ENCODE data around the gene CEBPB.

CEBPB gene

GRCh38 chr20:50211091-50211490 lies 20.5 kb downstream of the CEBPB start:
- no peaks in the 10 kb centered on the region for H3K9me3 Mint-ChIP-seq
- H3K4me3 Mint-ChIP-seq: no peak overlapping the region
- no peak for ATAC-seq
- H3K27me3 Mint-ChIP-seq: peaks cover 58% of the 10 kb centered on the region
- DNase-seq: no peak
- H3K27ac Mint-ChIP-seq: no peak overlapping the region
- H3K4me1 Mint-ChIP-seq: peaks cover 26% of the 10 kb centered on the region

- H3K27ac Mint-ChIP-seq: peak overlapping the region; percentile 8 to 28
- no peak for ATAC-seq
- no peaks in the 10 kb centered on the region for H3K9me3 Mint-ChIP-seq
Measured at GRCh38 chr20:50213531-50214106, 23.0 kb downstream of the CEBPB start.

GRCh38 chr20:50214226-50215024 lies 23.8 kb downstream of the CEBPB start:
- H3K9me3 Mint-ChIP-seq: no peaks in the 10 kb centered on the region
- ATAC-seq (no peak), DNase-seq (no peak)
- peaks cover 60% of the 10 kb centered on the region for H3K27me3 Mint-ChIP-seq
- H3K4me3 Mint-ChIP-seq: no peak overlapping the region
- peaks cover 26% of the 10 kb centered on the region for H3K4me1 Mint-ChIP-seq
- no peak overlapping the region for H3K27ac Mint-ChIP-seq

More at GRCh38 chr20:50213531-50214106, 23.0 kb downstream of the CEBPB start:
- H3K4me3 Mint-ChIP-seq: no peak overlapping the region
- peaks cover 54% of the 10 kb centered on the region for H3K27me3 Mint-ChIP-seq
- H3K4me1 Mint-ChIP-seq: peaks cover 26% of the 10 kb centered on the region
- no peak for DNase-seq

DNA sequence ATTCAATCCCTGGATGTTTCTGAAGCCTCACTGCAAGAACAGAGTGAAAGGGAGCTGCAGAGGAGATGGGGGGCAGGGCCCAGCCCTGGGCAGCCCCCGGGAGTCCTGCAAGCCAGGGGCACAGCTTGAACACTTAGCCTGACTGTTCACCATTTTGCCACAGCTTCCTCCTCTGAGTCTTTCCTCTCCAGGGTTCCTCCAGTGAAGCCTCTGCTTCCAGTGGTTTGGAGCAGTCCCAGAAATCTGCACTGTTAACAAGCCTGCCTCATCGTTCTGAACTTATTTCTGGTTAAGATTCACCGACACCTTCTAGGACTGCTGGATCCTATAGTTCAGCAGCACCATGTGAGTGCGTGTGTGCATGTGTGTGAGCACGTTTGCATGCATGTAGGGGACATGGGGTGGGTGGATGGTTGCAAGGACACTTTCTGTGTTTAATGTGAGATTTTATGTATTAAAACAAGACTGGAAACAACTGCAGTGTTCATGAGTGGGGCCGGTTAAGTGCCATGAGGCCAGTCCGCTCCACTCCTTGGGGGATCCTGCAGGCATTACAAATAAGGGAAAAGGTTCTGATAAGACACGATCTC lies 24.6 kb downstream of the CEBPB start:
- H3K9me3 Mint-ChIP-seq: no peaks in the 10 kb centered on the region
- no peak overlapping the region for H3K4me3 Mint-ChIP-seq
- peaks cover 26% of the 10 kb centered on the region for H3K4me1 Mint-ChIP-seq
- DNase-seq: no peak
- peak overlapping the region in 1 of 2 donors; percentile 20 for H3K27ac Mint-ChIP-seq
- peaks cover 60% of the 10 kb centered on the region for H3K27me3 Mint-ChIP-seq
- ATAC-seq: no peak

DNA sequence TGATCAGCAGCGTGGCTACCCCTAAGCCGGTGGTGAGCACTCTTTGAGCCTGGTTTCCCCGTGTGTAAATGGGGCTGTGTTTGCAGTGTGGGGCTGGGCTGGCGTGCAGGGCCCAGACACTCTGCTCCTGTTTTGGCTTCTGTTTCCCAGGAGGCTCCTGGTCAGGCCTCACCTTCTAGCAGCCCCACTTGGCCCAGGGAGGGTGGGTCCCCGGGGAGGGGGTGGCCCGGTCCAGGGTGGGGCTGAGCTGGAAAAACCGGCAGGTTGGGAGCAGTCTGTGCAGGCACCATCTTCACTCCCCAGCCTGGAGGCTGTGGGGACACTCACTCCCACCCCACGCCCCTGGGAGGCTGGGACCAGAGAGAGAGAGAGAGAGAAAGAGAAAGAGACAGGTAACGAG lies 25.3 kb downstream of the CEBPB start:
- Mint-ChIP-seq H3K4me3 (no peak overlapping the region), H3K4me1 (peaks cover 24% of the 10 kb centered on the region), H3K27me3 (peaks cover 60% of the 10 kb centered on the region), H3K9me3 (no peaks in the 10 kb centered on the region), H3K27ac (no peak overlapping the region)
- ATAC-seq (peak; percentile 42), DNase-seq (no peak)

GRCh38 chr20:50216543-50217206 lies 26.0 kb downstream of the CEBPB start:
- Mint-ChIP-seq H3K4me1 (peaks cover 17% of the 10 kb centered on the region), H3K27me3 (peaks cover 55% of the 10 kb centered on the region), H3K27ac (no peak overlapping the region), H3K4me3 (no peak overlapping the region), H3K9me3 (no peaks in the 10 kb centered on the region)
- DNase-seq: no peak
- ATAC-seq: no peak

- H3K9me3 Mint-ChIP-seq: no peaks in the 10 kb centered on the region
- H3K4me3 Mint-ChIP-seq: no peak overlapping the region
- H3K27ac Mint-ChIP-seq: no peak overlapping the region
- H3K4me1 Mint-ChIP-seq: peaks cover 12% of the 10 kb centered on the region
- DNase-seq: no peak
- H3K27me3 Mint-ChIP-seq: peaks cover 48% of the 10 kb centered on the region
- ATAC-seq: no peak
Measured at GRCh38 chr20:50217207-50217949, 26.7 kb downstream of the CEBPB start.

- no peak for ATAC-seq
- Mint-ChIP-seq H3K9me3 (no peaks in the 10 kb centered on the region), H3K4me3 (no peak overlapping the region), H3K27me3 (peaks cover 33% of the 10 kb centered on the region), H3K4me1 (peaks cover 8% of the 10 kb centered on the region), H3K27ac (peak overlapping the region in 1 of 2 donors; percentile 84)
- DNase-seq: no peak
Measured at GRCh38 chr20:50218987-50219435, 28.4 kb downstream of the CEBPB start.

- DNase-seq (no peak), ATAC-seq (no peak)
- Mint-ChIP-seq H3K27ac (peak overlapping the region in 1 of 2 donors; percentile 57), H3K4me3 (no peak overlapping the region), H3K9me3 (peaks cover 0 to 2% of the 10 kb centered on the region in 2 donors), H3K4me1 (peaks cover 6% of the 10 kb centered on the region), H3K27me3 (peaks cover 27% of the 10 kb centered on the region)
Measured at GRCh38 chr20:50219600-50219999, 29.0 kb downstream of the CEBPB start.

GRCh38 chr20:50220093-50220893 lies 29.7 kb downstream of the CEBPB start:
- peaks cover 21% of the 10 kb centered on the region for H3K27me3 Mint-ChIP-seq
- peaks cover 8% of the 10 kb centered on the region for H3K4me1 Mint-ChIP-seq
- ATAC-seq: peak; percentile 21
- DNase-seq: no peak
- no peak overlapping the region for H3K4me3 Mint-ChIP-seq
- no peak overlapping the region for H3K27ac Mint-ChIP-seq
- H3K9me3 Mint-ChIP-seq: peaks cover 0 to 5% of the 10 kb centered on the region in 2 donors

- Mint-ChIP-seq H3K27ac (no peak overlapping the region), H3K9me3 (peaks cover 0 to 5% of the 10 kb centered on the region in 2 donors), H3K4me3 (no peak overlapping the region), H3K27me3 (peaks cover 14% of the 10 kb centered on the region), H3K4me1 (peaks cover 12% of the 10 kb centered on the region)
- DNase-seq (no peak), ATAC-seq (no peak)
Measured at GRCh38 chr20:50220894-50221365, 30.3 kb downstream of the CEBPB start.

DNA sequence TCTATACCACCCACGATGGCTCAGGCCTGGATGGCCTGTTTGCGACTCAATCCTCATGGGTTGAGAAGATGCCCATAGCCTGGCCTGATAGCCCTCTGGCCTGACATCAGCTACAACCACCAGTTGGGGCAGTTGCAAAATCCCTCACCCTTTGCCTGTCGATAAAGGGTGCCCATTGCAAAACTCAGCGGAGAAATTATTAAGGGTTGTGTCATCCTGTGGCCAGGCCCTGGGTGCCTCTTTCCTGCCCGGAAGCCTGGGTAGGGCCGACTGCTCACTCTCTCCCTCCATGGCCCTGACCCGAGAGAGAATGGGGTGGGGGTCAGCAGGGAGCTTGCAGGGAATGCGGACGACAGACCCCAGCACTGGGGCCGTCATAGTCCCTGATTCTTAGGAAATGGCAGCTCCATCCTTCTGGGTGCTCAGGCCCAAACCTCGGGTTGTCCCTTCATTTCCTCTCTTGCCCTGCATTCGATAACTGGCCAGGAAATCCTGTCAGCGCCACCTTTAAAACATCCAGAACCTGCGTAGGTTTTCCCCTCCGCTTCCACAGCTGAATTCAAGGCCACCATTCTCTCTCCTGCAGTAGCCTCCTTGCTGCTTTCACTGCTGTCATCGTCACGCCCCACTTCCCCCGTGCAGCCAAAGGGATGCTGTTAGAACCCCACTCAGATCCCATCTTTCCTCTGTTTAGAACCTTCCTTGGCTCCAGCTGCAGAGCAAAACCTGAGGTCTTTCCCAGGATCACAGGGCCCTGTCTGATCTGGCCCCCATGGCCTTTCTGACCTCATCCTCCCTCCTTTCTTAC lies 31.1 kb downstream of the CEBPB start:
- ATAC-seq (no peak), DNase-seq (no peak)
- H3K9me3 Mint-ChIP-seq: peaks cover 0 to 5% of the 10 kb centered on the region in 2 donors
- peaks cover 20% of the 10 kb centered on the region for H3K4me1 Mint-ChIP-seq
- H3K27me3 Mint-ChIP-seq: peaks cover 8% of the 10 kb centered on the region
- no peak overlapping the region for H3K4me3 Mint-ChIP-seq
- no peak overlapping the region for H3K27ac Mint-ChIP-seq

GRCh38 chr20:50222309-50223038 lies 31.8 kb downstream of the CEBPB start:
- DNase-seq (no peak), ATAC-seq (no peak)
- Mint-ChIP-seq H3K4me1 (peaks cover 28% of the 10 kb centered on the region), H3K9me3 (peaks cover 0 to 5% of the 10 kb centered on the region in 2 donors), H3K27ac (no peak overlapping the region), H3K27me3 (peaks cover 8% of the 10 kb centered on the region), H3K4me3 (no peak overlapping the region)
